BLaER1 (cell line): Measurements from ENCODE around the gene UBXN10.
"Not testable (repeated sequence)": the region's sequence is repeated elsewhere in the genome, so short reads cannot be mapped to it uniquely, and the experiment has no call there.

Source experiments
- H3K27ac ChIP-seq: shearing (Covaris generic); formaldehyde crosslinking; 2 replicates; pipeline ENCODE4 v1.8.1; 2022
- H3K27me3 ChIP-seq: shearing (Covaris generic); formaldehyde crosslinking; 2 replicates; pipeline ENCODE4 v1.8.1; 2022
- H3K36me3 ChIP-seq: shearing (Covaris generic); formaldehyde crosslinking; 2 replicates; pipeline ENCODE4 v1.8.1; 2022
- H3K4me1 ChIP-seq: shearing (Covaris generic); formaldehyde crosslinking; 2 replicates; pipeline ENCODE4 v1.8.1; 2022
- H3K4me2 ChIP-seq: shearing (Covaris generic); formaldehyde crosslinking; 2 replicates; pipeline ENCODE4 v1.8.1; 2022
- H3K4me3 ChIP-seq: shearing (Covaris generic); formaldehyde crosslinking; 2 replicates; pipeline ENCODE4 v1.8.1; 2022
- H3K9ac ChIP-seq: shearing (Covaris generic); formaldehyde crosslinking; 2 replicates; pipeline ENCODE4 v1.8.1; 2022
- H3K9me3 ChIP-seq: shearing (Covaris generic); formaldehyde crosslinking; 2 replicates; pipeline ENCODE4 v1.8.1; 2022
- H4K20me1 ChIP-seq: shearing (Covaris generic); formaldehyde crosslinking; 2 replicates; pipeline ENCODE4 v1.8.1; 2022
- Cebpa-rat ChIP-seq: shearing (Covaris generic); IDR thresholded peaks from 2 replicates; pipeline ENCODE4 v1.8.1; 2022

UBXN10 gene

GRCh38 chr1:20229171-20229570, 43.3 kb downstream of the UBXN10 start:
- Histone ChIP-seq H3K9me3 (no peaks in the 10 kb centered on the region), H3K4me3 (no peak overlapping the region), H3K27me3 (no peaks in the 10 kb centered on the region), H4K20me1 (no peaks in the 10 kb centered on the region), H3K9ac (no peak overlapping the region), H3K4me2 (no peak overlapping the region), H3K4me1 (peaks cover 14% of the 10 kb centered on the region), H3K36me3 (no peaks in the 10 kb centered on the region), H3K27ac (no peak overlapping the region)
- TF ChIP-seq Cebpa-rat, result no peak

DNA sequence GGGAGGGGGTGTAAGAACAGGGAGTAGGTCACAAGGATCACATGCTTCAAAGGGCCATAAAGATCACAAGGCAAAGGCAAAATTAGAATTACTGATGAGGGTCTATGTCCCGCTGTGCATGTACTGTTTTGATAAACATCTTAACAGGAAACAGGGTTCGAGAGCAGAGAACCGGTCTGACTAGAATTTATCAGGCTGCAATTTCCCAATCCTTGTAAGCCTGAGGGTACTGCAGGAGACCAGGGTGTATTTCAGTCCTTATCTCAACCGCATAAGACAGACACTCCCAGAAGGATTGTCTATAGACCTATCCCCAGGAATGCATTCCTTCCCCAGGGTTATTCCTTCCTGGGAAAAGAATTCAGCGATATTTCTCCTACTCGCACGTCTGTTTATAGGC, 46.7 kb downstream of the UBXN10 start:
- peaks cover 21% of the 10 kb centered on the region for H3K4me1 ChIP-seq
- not testable (repeated sequence) for H3K9ac ChIP-seq, H3K27me3 ChIP-seq, H3K9me3 ChIP-seq, H3K36me3 ChIP-seq, H3K27ac ChIP-seq, H3K4me2 ChIP-seq, H4K20me1 ChIP-seq, H3K4me3 ChIP-seq

DNA sequence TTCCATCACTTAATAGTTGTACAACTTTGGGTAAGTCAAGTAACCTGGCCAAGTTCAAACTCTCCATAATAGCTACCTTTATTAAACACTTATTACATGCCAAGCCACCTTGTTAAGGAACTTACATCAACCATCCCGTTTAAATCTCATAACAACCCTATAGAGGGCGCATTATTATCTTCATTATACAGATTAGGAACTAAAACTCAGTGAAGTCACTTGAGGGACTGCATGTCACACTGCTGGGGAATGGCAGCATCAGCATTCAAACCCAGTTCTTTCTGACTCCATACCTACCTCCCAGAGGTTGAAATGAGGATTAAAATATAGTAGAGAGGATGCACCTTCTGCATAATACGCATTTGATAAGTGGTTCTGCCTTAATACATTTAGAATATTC, 47.5 kb downstream of the UBXN10 start:
- Histone ChIP-seq H3K27me3 (no peaks in the 10 kb centered on the region), H3K36me3 (no peaks in the 10 kb centered on the region)

DNA sequence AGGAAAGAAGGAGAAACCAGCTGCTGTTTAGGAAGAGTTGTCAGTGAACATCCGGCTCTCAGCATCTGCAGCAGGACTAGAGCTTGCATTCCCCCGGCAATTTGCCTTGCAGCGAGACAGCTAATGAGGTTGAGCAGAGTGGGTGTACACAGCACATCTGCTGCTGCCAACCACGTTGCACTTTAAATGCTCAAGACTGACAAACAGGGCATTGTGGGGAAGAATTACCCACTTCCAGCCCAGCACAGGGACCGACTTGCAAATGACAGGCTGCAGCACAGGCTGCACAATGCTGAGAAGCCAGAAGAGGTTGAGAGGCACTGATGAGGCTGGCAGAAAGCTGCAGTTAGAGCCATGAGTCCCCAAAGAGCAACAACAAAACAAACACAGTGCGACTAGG, 48.0 kb downstream of the UBXN10 start:
- H3K4me2 ChIP-seq, result no peak overlapping the region
- H3K9ac ChIP-seq, result no peak overlapping the region
- no peak overlapping the region for H3K4me3 ChIP-seq
- H4K20me1 ChIP-seq, result no peaks in the 10 kb centered on the region
- H3K9me3 ChIP-seq, result no peaks in the 10 kb centered on the region
- no peak overlapping the region for H3K27ac ChIP-seq
- no peak for TF ChIP-seq Cebpa-rat
- peaks cover 28% of the 10 kb centered on the region for H3K4me1 ChIP-seq
- no peaks in the 10 kb centered on the region for H3K27me3 ChIP-seq
- no peaks in the 10 kb centered on the region for H3K36me3 ChIP-seq

More for the DNA sequence above, 47.5 kb downstream of the UBXN10 start:
- H3K4me1 ChIP-seq, result peaks cover 28% of the 10 kb centered on the region
- no peaks in the 10 kb centered on the region for H4K20me1 ChIP-seq
- H3K9me3 ChIP-seq, result no peaks in the 10 kb centered on the region
- H3K27ac ChIP-seq, result no peak overlapping the region
- H3K4me2 ChIP-seq, result no peak overlapping the region
- TF ChIP-seq Cebpa-rat, result no peak
- H3K4me3 ChIP-seq, result no peak overlapping the region
- no peak overlapping the region for H3K9ac ChIP-seq

- Histone ChIP-seq H3K4me2 (no peak overlapping the region), H3K9ac (no peak overlapping the region), H3K27ac (no peak overlapping the region), H3K27me3 (no peaks in the 10 kb centered on the region), H3K4me3 (no peak overlapping the region), H3K36me3 (no peaks in the 10 kb centered on the region), H4K20me1 (no peaks in the 10 kb centered on the region), H3K4me1 (peaks cover 28% of the 10 kb centered on the region), H3K9me3 (no peaks in the 10 kb centered on the region)
- no peak for TF ChIP-seq Cebpa-rat
These were observed 49.1 kb downstream of the UBXN10 start for GRCh38 chr1:20234788-20235535.

GRCh38 chr1:20237646-20238045, 51.8 kb downstream of the UBXN10 start:
- H3K4me1 ChIP-seq, result peaks cover 14% of the 10 kb centered on the region
- H4K20me1 ChIP-seq, result no peaks in the 10 kb centered on the region
- no peaks in the 10 kb centered on the region for H3K36me3 ChIP-seq
- H3K4me3 ChIP-seq, result no peak overlapping the region
- H3K4me2 ChIP-seq, result peak overlapping the region; percentile 63
- H3K9ac ChIP-seq, result no peak overlapping the region
- H3K27ac ChIP-seq, result no peak overlapping the region
- H3K27me3 ChIP-seq, result no peaks in the 10 kb centered on the region
- TF ChIP-seq Cebpa-rat, result no peak
- H3K9me3 ChIP-seq, result no peaks in the 10 kb centered on the region

DNA sequence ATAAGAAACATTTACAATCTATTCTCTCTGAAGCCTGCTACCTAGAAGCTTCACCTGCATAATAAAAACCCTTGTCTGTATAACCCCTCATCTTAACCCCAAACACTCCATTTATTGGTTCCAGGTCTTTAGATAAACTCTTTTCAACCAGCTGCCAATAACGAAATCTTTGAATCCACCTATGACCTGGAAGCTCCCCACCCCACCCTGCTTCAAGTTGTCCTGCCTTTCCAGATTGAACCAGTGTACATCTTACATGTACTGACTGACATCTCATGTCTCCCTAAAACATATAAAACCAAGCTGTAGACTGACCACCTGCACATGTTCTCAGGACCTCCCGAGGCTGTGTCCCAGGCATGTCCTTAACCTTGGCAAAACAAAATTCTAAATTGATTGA, 54.1 kb downstream of the UBXN10 start:
- Histone ChIP-seq H3K4me3 (no peak overlapping the region), H3K9me3 (no peaks in the 10 kb centered on the region), H3K27ac (no peak overlapping the region), H3K4me1 (peaks cover 14% of the 10 kb centered on the region), H3K9ac (no peak overlapping the region), H3K4me2 (no peak overlapping the region), H4K20me1 (no peaks in the 10 kb centered on the region), H3K36me3 (no peaks in the 10 kb centered on the region), H3K27me3 (no peaks in the 10 kb centered on the region)
- no peak for TF ChIP-seq Cebpa-rat

DNA sequence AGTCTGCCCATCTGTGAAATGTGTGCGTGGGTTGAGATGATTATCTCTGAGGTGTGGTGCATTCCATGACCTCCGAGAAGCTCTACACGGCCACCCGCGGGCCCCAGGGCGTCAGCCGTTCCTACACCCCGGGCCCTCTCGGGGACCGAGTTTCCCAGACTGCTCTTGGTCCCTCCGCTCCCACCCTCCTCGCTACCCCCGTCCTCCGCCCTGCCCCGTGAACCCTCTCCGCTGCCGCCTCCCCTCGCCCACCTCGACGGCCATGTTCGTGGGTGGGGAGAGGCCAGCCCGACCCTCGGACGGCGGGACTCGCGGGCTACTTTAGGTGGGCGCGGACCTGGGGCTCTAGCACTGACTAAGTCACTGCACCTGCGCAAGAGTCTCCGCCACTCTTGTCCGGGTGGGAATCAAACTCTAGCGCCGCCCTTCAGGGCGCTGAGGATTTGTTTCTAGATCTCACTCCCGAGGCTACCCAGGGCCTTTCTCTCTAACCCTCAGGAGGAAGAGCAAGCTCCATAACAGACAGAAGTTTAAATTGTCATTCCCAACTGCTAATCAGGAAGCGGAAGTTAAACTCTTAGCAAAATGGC, 57.1 kb downstream of the UBXN10 start:
- no peak for TF ChIP-seq Cebpa-rat
- Histone ChIP-seq H4K20me1 (no peaks in the 10 kb centered on the region), H3K4me2 (no peak overlapping the region), H3K36me3 (no peaks in the 10 kb centered on the region), H3K4me1 (peaks cover 3% of the 10 kb centered on the region), H3K9ac (no peak overlapping the region), H3K9me3 (no peaks in the 10 kb centered on the region), H3K27ac (no peak overlapping the region), H3K4me3 (no peak overlapping the region), H3K27me3 (no peaks in the 10 kb centered on the region)
